GM23338 (cell line): Measurements from ENCODE around the gene RAD51C. TPM values are rescaled to one million over a fixed set of nuclear protein-coding genes. Genes with fewer than 3 reads are reported as not detected.
"Not testable (repeated sequence)": the region's sequence is repeated elsewhere in the genome, so short reads cannot be mapped to it uniquely, and the experiment has no call there.

ENCODE experiments used
- ATAC-seq: fragments of 200-7000 bp; cut with Tn5 transposase; 3 replicates; pipeline ENCODE4 v1.9.1; 2020
- DNase-seq: peaks from one replicate; pipeline ENCODE4 v3.0.0-alpha.2; 2015; ENCODE audit warnings: low spot score
- H2AFZ ChIP-seq: fragments of 200-600 bp; sonication (generic); 2 replicates; pipeline ENCODE4 v1.8.0; 2016; ENCODE audit warnings: antibody characterized with exemption, mild to moderate bottlenecking, moderate library complexity
- H3F3A ChIP-seq: fragments of 200-600 bp; sonication (generic); replicated peaks from 2 replicates; pipeline ENCODE4 v1.8.0; 2017; ENCODE audit warnings: antibody characterized with exemption, mixed run types, low read depth
- H3K27ac ChIP-seq: fragments of 200-600 bp; sonication (generic); 2 replicates; pipeline ENCODE4 v1.6.1; 2016; ENCODE audit warnings: low read depth
- H3K27me3 ChIP-seq: fragments of 200-600 bp; sonication (generic); 2 replicates; pipeline ENCODE4 v1.8.0; 2016; ENCODE audit warnings: mild to moderate bottlenecking, mixed run types, moderate library complexity; ENCODE audit not compliant: insufficient read depth
- H3K36me3 ChIP-seq: fragments of 200-600 bp; sonication (generic); 2 replicates; pipeline ENCODE4 v1.8.0; 2016; ENCODE audit warnings: mild to moderate bottlenecking; ENCODE audit not compliant: insufficient read depth
- H3K4me1 ChIP-seq: fragments of 200-600 bp; sonication (generic); 2 replicates; pipeline ENCODE4 v1.8.0; 2016; ENCODE audit warnings: mild to moderate bottlenecking, moderate library complexity; ENCODE audit not compliant: insufficient read depth
- H3K4me2 ChIP-seq: fragments of 200-600 bp; sonication (generic); 2 replicates; pipeline ENCODE4 v1.7.1; 2017; ENCODE audit warnings: mixed run types
- H3K4me3 ChIP-seq: fragments of 200-600 bp; sonication (generic); 2 replicates; pipeline ENCODE4 v1.6.1; 2016; ENCODE audit warnings: mixed run types
- H3K79me2 ChIP-seq: fragments of 200-600 bp; sonication (generic); replicated peaks from 2 replicates; pipeline ENCODE4 v1.8.0; 2017; ENCODE audit warnings: mild to moderate bottlenecking; ENCODE audit not compliant: insufficient read depth
- H3K9me2 ChIP-seq: fragments of 200-600 bp; sonication (generic); 2 replicates; pipeline ENCODE4 v1.8.0; 2017; ENCODE audit not compliant: insufficient read depth
- H4K20me1 ChIP-seq: fragments of 200-600 bp; sonication (generic); replicated peaks from 2 replicates; pipeline ENCODE4 v1.8.0; 2017; ENCODE audit warnings: mild to moderate bottlenecking; ENCODE audit not compliant: insufficient read depth
- H3K27ac Mint-ChIP-seq: 2 replicates; pipeline ENCODE4 v1.8.0; 2020; ENCODE audit warnings: inconsistent platforms, mild to moderate bottlenecking, moderate library complexity, mixed read lengths
- H3K27me3 Mint-ChIP-seq: 3 replicates; pipeline ENCODE4 v1.8.0; 2022; ENCODE audit warnings: low read depth, mild to moderate bottlenecking, moderate library complexity, mixed read lengths, inconsistent platforms; ENCODE audit not compliant: insufficient read depth, poor library complexity
- H3K36me3 Mint-ChIP-seq: 3 replicates; pipeline ENCODE4 v1.8.0; 2021; ENCODE audit warnings: low read depth, mild to moderate bottlenecking, inconsistent platforms, moderate library complexity, mixed read lengths
- H3K4me1 Mint-ChIP-seq: 3 replicates; pipeline ENCODE4 v1.8.0; 2020; ENCODE audit warnings: mild to moderate bottlenecking, inconsistent platforms, mixed read lengths
- H3K4me3 Mint-ChIP-seq: 3 replicates; pipeline ENCODE4 v1.8.0; 2021; ENCODE audit warnings: moderate library complexity, mild to moderate bottlenecking, inconsistent platforms, mixed read lengths
- H3K9me3 Mint-ChIP-seq: 3 replicates; pipeline ENCODE4 v1.8.0; 2020; ENCODE audit warnings: moderate library complexity, mild to moderate bottlenecking, inconsistent platforms, mixed read lengths
- STAT1 ChIP-seq: IDR thresholded peaks from one replicate; pipeline ENCODE4 v1.6.1; 2016; ENCODE audit warnings: antibody characterized with exemption; ENCODE audit not compliant: unreplicated experiment
- ZNF462 ChIP-seq: fragments of 250-450 bp; sonication (Bioruptor Pico); IDR thresholded peaks from 2 replicates; pipeline ENCODE4 v1.5.0; 2020; ENCODE audit warnings: mild to moderate bottlenecking, moderate library complexity
- polyA plus RNA-seq: library from polyadenylated mRNA; unstranded; fragments of >200 nt; fragmentation: Nextera tagmentation; extraction: Ambion mirVana; gene quantifications from 2 replicates; pipeline ENCODE4 v1.2.1, GENCODE V29; 2016
- total RNA-seq: library from RNA; depleted of rRNA; stranded (reverse); fragments of >200 nt; shearing (Covaris generic); gene quantifications from 2 replicates; pipeline ENCODE4 v1.2.3, GENCODE V29; 2014

The RAD51C gene
- total and polyA plus RNA-seq, 2 experiments from 2014 or later: 9.3 to 33.6 TPM

- no peak for TF ChIP-seq ZNF462 (CRISPR knock-in tag)
Measured at GRCh38 chr17:58684003-58684402, 8.4 kb upstream of the RAD51C start (continued).

- not testable (repeated sequence) for H3K9me3 Mint-ChIP-seq, H3K36me3 ChIP-seq, H3F3A ChIP-seq, H3K36me3 Mint-ChIP-seq, DNase-seq, H3K4me2 ChIP-seq, H3K27ac Mint-ChIP-seq, H4K20me1 ChIP-seq, H3K4me1 Mint-ChIP-seq, H3K27me3 Mint-ChIP-seq, H3K9me2 ChIP-seq, H3K27me3 ChIP-seq, H3K4me1 ChIP-seq, H3K27ac ChIP-seq, H2AFZ ChIP-seq, H3K79me2 ChIP-seq, H3K4me3 ChIP-seq, ATAC-seq, H3K4me3 Mint-ChIP-seq
Measured at GRCh38 chr17:58684462-58684861, 7.9 kb upstream of the RAD51C start.

GRCh38 chr17:58686980-58687379, 5.4 kb upstream of the RAD51C start:
- no peaks in the 10 kb centered on the region for H3K9me2 ChIP-seq
- H4K20me1 ChIP-seq: no peaks in the 10 kb centered on the region
- no peaks in the 10 kb centered on the region for H3K27me3 ChIP-seq
- no peak for ATAC-seq
- H3K4me3 Mint-ChIP-seq: no peak overlapping the region
- no peaks in the 10 kb centered on the region for H3F3A ChIP-seq
- H3K27ac Mint-ChIP-seq: no peak overlapping the region
- no peak overlapping the region for H3K4me3 ChIP-seq
- H2AFZ ChIP-seq: no peak overlapping the region
- no peak for TF ChIP-seq STAT1
- DNase-seq: no peak
- no peaks in the 10 kb centered on the region for H3K79me2 ChIP-seq
- H3K9me3 Mint-ChIP-seq: no peaks in the 10 kb centered on the region
- H3K4me1 Mint-ChIP-seq: no peaks in the 10 kb centered on the region
- peaks cover 3% of the 10 kb centered on the region for H3K27me3 Mint-ChIP-seq
- no peaks in the 10 kb centered on the region for H3K36me3 ChIP-seq
- no peaks in the 10 kb centered on the region for H3K4me1 ChIP-seq
- no peak overlapping the region for H3K4me2 ChIP-seq
- no peak overlapping the region for H3K27ac ChIP-seq
- H3K36me3 Mint-ChIP-seq: no peaks in the 10 kb centered on the region
